ENCODE results near the gene COL5A3.

Gene COL5A3

GRCh38 chr19:10037809-10038208, 27.5 kb upstream of the COL5A3 start:
- Histone ChIP-seq H3K9me3 (ENCODE audit: insufficient read depth, low read length, severe bottlenecking) (peaks cover 15% of the 10 kb centered on the region), H3K4me3 (ENCODE audit: low read depth in 1 of 2, low read length in 2 of 2) (no peak overlapping the region), H2AFZ (ENCODE audit: low read depth, low read length) (no peak overlapping the region), H3K79me2 (ENCODE audit: insufficient read depth, low read length) (no peaks in the 10 kb centered on the region), H3K4me2 (ENCODE audit: insufficient read depth, low read length) (no peak overlapping the region), H3K9ac (ENCODE audit: low read depth, low read length) (no peak overlapping the region), H3K27ac (ENCODE audit: low read length) (no peak overlapping the region), H3K4me1 (ENCODE audit: insufficient read depth, low read length) (no peaks in the 10 kb centered on the region), H3K27me3 (ENCODE audit: insufficient read depth, low read length, poor library complexity) (no peaks in the 10 kb centered on the region), H4K20me1 (ENCODE audit: insufficient read depth, low read length) (no peaks in the 10 kb centered on the region), H3K36me3 (ENCODE audit: insufficient read depth, low read length) (no peaks in the 10 kb centered on the region)
- ATAC-seq (ENCODE audit: insufficient read depth, low read depth), result no peak
- DNase-seq, result no peak
- TF ChIP-seq CTCF (IDR thresholded peaks at IDR 0.05; ENCODE audit: borderline replicate concordance, extremely low read depth, low read length, poor library complexity, severe bottlenecking) (no peak), EZH2 (IDR thresholded peaks at IDR 0.05; ENCODE audit: borderline replicate concordance, low read depth, low read length, severe bottlenecking) (no peak)

- no peak overlapping the region for H3K4me3 ChIP-seq (ENCODE audit: low read depth in 1 of 2, low read length in 2 of 2)
- no peaks in the 10 kb centered on the region for H3K36me3 ChIP-seq (ENCODE audit: insufficient read depth, low read length)
- TF ChIP-seq CTCF (IDR thresholded peaks at IDR 0.05; ENCODE audit: borderline replicate concordance, extremely low read depth, low read length, poor library complexity, severe bottlenecking) (no peak), EZH2 (IDR thresholded peaks at IDR 0.05; ENCODE audit: borderline replicate concordance, low read depth, low read length, severe bottlenecking) (no peak)
- no peak for ATAC-seq (ENCODE audit: insufficient read depth, low read depth)
- no peak overlapping the region for H3K9ac ChIP-seq (ENCODE audit: low read depth, low read length)
- no peak for DNase-seq
- H3K4me1 ChIP-seq (ENCODE audit: insufficient read depth, low read length), result no peaks in the 10 kb centered on the region
- H3K4me2 ChIP-seq (ENCODE audit: insufficient read depth, low read length), result no peak overlapping the region
- H3K79me2 ChIP-seq (ENCODE audit: insufficient read depth, low read length), result no peaks in the 10 kb centered on the region
- no peak overlapping the region for H2AFZ ChIP-seq (ENCODE audit: low read depth, low read length)
- H3K27ac ChIP-seq (ENCODE audit: low read length), result no peak overlapping the region
- H3K27me3 ChIP-seq (ENCODE audit: insufficient read depth, low read length, poor library complexity), result no peaks in the 10 kb centered on the region
- peaks cover 10% of the 10 kb centered on the region for H3K9me3 ChIP-seq (ENCODE audit: insufficient read depth, low read length, severe bottlenecking)
- no peaks in the 10 kb centered on the region for H4K20me1 ChIP-seq (ENCODE audit: insufficient read depth, low read length)
Measured at GRCh38 chr19:10037367-10037766, 27.1 kb upstream of the COL5A3 start.

GRCh38 chr19:10036601-10037071, 26.3 kb upstream of the COL5A3 start:
- Histone ChIP-seq H4K20me1 (ENCODE audit: insufficient read depth, low read length) (no peaks in the 10 kb centered on the region), H3K79me2 (ENCODE audit: insufficient read depth, low read length) (no peaks in the 10 kb centered on the region), H3K9me3 (ENCODE audit: insufficient read depth, low read length, severe bottlenecking) (peaks cover 3% of the 10 kb centered on the region), H3K4me3 (ENCODE audit: low read depth in 1 of 2, low read length in 2 of 2) (no peak overlapping the region), H3K36me3 (ENCODE audit: insufficient read depth, low read length) (no peaks in the 10 kb centered on the region), H2AFZ (ENCODE audit: low read depth, low read length) (no peak overlapping the region), H3K4me2 (ENCODE audit: insufficient read depth, low read length) (no peak overlapping the region), H3K27ac (ENCODE audit: low read length) (no peak overlapping the region), H3K9ac (ENCODE audit: low read depth, low read length) (no peak overlapping the region), H3K4me1 (ENCODE audit: insufficient read depth, low read length) (no peaks in the 10 kb centered on the region), H3K27me3 (ENCODE audit: insufficient read depth, low read length, poor library complexity) (no peaks in the 10 kb centered on the region)
- DNase-seq (no peak), ATAC-seq (ENCODE audit: insufficient read depth, low read depth) (no peak)
- TF ChIP-seq EZH2 (IDR thresholded peaks at IDR 0.05; ENCODE audit: borderline replicate concordance, low read depth, low read length, severe bottlenecking) (no peak), CTCF (IDR thresholded peaks at IDR 0.05; ENCODE audit: borderline replicate concordance, extremely low read depth, low read length, poor library complexity, severe bottlenecking) (no peak)

GRCh38 chr19:10033614-10034013, 23.3 kb upstream of the COL5A3 start:
- H3K36me3 ChIP-seq (ENCODE audit: insufficient read depth, low read length), result no peaks in the 10 kb centered on the region
- no peaks in the 10 kb centered on the region for H3K4me1 ChIP-seq (ENCODE audit: insufficient read depth, low read length)
- H4K20me1 ChIP-seq (ENCODE audit: insufficient read depth, low read length), result no peaks in the 10 kb centered on the region
- no peaks in the 10 kb centered on the region for H3K9me3 ChIP-seq (ENCODE audit: insufficient read depth, low read length, severe bottlenecking)
- H3K27me3 ChIP-seq (ENCODE audit: insufficient read depth, low read length, poor library complexity), result peaks cover 10% of the 10 kb centered on the region
- no peaks in the 10 kb centered on the region for H3K79me2 ChIP-seq (ENCODE audit: insufficient read depth, low read length)
- DNase-seq (no peak), ATAC-seq (ENCODE audit: insufficient read depth, low read depth) (no peak)
- no peak overlapping the region for H3K4me2 ChIP-seq (ENCODE audit: insufficient read depth, low read length)
- no peak for TF ChIP-seq EZH2 (IDR thresholded peaks at IDR 0.05; ENCODE audit: borderline replicate concordance, low read depth, low read length, severe bottlenecking)
- no peak for TF ChIP-seq CTCF (IDR thresholded peaks at IDR 0.05; ENCODE audit: borderline replicate concordance, extremely low read depth, low read length, poor library complexity, severe bottlenecking)
- H3K4me3 ChIP-seq (ENCODE audit: low read depth in 1 of 2, low read length in 2 of 2), result no peak overlapping the region
- H2AFZ ChIP-seq (ENCODE audit: low read depth, low read length), result no peak overlapping the region
- H3K9ac ChIP-seq (ENCODE audit: low read depth, low read length), result no peak overlapping the region
- no peak overlapping the region for H3K27ac ChIP-seq (ENCODE audit: low read length)

Measured in DND-41 (cell line).